Nephron (organoid): ENCODE measurements around the gene MEPCE.

Experiments used
- H3K27ac Mint-ChIP-seq, 3 experiments: 2 replicates each; pipeline ENCODE4 v1.8.0; 2020; ENCODE audit warnings: mixed read lengths in 3 of 3, mild to moderate bottlenecking in 2 of 3, moderate library complexity in 1 of 3
- H3K27me3 Mint-ChIP-seq: 2 replicates; pipeline ENCODE4 v1.8.0; 2021; ENCODE audit warnings: low read depth, mild to moderate bottlenecking, moderate library complexity, mixed read lengths
- H3K36me3 Mint-ChIP-seq: 2 replicates; pipeline ENCODE4 v1.8.0; 2020; ENCODE audit warnings: low read depth, mixed read lengths
- H3K4me1 Mint-ChIP-seq: 2 replicates; pipeline ENCODE4 v1.8.0; 2020; ENCODE audit warnings: mixed read lengths
- H3K4me3 Mint-ChIP-seq, 3 experiments: 2 replicates each; pipeline ENCODE4 v1.8.0; 2020; ENCODE audit warnings: mild to moderate bottlenecking in 3 of 3, mixed read lengths in 3 of 3, moderate library complexity in 2 of 3
- H3K9me3 Mint-ChIP-seq: 2 replicates; pipeline ENCODE4 v1.8.0; 2020; ENCODE audit warnings: mixed read lengths
- TF ChIP-seq, protein P1 (sequence below), 3 experiments: fragments of 200-600 bp; sonication (generic); IDR thresholded peaks; one replicate each; pipeline ENCODE4 v1.5.0; 2021; ENCODE audit warnings: antibody characterized with exemption in 3 of 3; ENCODE audit not compliant: unreplicated experiment in 3 of 3

Gene MEPCE

DNA sequence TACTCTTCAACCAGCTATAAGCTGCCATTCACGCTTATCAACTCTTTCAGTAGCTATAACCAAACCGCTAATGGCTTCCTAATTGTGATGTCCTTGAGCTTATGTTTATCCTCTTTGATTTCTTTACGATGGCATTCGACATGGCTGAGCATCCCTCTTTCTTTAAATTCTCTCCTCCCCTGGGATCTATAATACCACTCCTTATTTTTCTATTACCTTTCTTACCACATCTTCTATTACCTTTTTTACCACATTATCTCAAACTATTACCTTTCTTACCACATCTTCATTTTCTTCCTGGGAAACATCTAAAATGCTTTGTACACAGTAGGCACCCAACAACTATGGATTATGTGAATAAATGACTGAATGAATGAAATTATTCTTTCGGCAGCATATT is 14.2 kb upstream of the MEPCE start:
- H3K9me3 Mint-ChIP-seq, result no peaks in the 10 kb centered on the region
- TF ChIP-seq, protein P1, sequence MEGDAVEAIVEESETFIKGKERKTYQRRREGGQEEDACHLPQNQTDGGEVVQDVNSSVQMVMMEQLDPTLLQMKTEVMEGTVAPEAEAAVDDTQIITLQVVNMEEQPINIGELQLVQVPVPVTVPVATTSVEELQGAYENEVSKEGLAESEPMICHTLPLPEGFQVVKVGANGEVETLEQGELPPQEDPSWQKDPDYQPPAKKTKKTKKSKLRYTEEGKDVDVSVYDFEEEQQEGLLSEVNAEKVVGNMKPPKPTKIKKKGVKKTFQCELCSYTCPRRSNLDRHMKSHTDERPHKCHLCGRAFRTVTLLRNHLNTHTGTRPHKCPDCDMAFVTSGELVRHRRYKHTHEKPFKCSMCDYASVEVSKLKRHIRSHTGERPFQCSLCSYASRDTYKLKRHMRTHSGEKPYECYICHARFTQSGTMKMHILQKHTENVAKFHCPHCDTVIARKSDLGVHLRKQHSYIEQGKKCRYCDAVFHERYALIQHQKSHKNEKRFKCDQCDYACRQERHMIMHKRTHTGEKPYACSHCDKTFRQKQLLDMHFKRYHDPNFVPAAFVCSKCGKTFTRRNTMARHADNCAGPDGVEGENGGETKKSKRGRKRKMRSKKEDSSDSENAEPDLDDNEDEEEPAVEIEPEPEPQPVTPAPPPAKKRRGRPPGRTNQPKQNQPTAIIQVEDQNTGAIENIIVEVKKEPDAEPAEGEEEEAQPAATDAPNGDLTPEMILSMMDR (IDR thresholded peaks at IDR 0.05; ENCODE audit: unreplicated experiment in 3 of 3), result no peak
- no peaks in the 10 kb centered on the region for H3K4me1 Mint-ChIP-seq
- no peak overlapping the region for H3K27ac Mint-ChIP-seq
- H3K27me3 Mint-ChIP-seq, result no peaks in the 10 kb centered on the region
- H3K36me3 Mint-ChIP-seq, result no peaks in the 10 kb centered on the region
- no peak overlapping the region for H3K4me3 Mint-ChIP-seq

DNA sequence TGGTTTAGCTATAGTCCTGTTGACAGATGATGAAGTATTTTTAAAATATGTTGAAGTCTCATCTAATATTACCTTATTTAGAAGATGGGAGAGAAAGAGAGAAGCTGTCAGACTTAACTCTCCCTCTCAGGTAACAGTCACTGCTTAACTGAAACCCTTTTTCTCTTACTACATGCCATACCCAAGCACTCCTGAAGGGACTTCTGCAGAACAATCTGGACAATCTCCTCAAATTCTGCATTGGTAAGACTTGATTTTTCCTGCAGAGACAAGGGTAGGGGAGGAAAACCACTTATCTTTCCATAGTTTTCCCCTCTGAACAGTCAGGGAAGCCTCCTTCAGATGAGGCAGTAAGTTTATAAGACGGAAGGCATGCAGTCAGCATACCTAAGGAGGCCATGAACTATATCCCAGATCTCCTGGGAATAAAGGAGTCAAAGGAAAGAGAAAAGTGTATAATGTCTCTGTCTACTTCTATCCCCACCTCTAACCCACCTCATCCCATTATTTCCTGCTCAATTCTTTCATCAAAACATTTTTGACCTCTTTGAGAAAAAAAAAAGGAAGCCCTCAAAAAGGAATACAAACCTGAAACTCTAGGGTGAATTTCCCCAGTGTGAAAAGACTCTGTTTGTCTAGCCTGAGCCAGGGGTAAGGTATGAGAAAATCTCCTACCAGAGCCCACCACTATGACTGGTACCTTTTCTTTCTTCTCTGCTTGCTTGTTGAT is 10.5 kb upstream of the MEPCE start:
- Mint-ChIP-seq H3K9me3 (no peaks in the 10 kb centered on the region), H3K4me1 (no peaks in the 10 kb centered on the region), H3K27ac (peak overlapping the region in 1 of 3 experiments; percentile 36), H3K27me3 (no peaks in the 10 kb centered on the region), H3K36me3 (no peaks in the 10 kb centered on the region), H3K4me3 (no peak overlapping the region)
- TF ChIP-seq, protein P1 (IDR thresholded peaks at IDR 0.05; ENCODE audit: unreplicated experiment in 3 of 3), result no peak

DNA sequence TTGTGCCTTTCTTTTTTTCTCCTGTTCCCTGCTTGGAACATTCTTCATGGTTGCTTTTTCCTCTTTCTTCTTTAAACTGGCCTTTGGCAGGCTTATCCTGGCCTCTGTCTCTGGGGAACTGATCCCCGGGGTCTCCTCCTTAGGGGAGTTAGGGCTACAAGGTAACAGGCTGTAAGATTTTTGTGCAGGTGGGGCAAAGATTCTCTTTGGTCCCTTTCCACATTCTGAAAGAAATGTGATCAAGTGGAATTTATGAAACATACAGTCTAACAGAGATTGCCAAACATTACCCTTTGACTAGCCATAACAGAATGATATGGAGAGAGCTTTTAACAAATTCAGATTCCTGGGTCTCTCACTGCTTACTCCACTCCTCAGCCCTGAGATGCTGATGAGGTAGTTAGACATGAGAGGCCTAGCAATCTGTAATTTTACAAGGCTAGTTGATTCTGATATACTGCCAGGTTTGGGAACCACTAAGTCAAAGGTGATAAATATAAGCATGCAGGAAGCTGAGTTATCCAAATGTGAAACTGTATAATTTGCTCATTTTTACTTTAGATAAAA is 9.9 kb upstream of the MEPCE start:
- H3K4me3 Mint-ChIP-seq, result no peak overlapping the region
- TF ChIP-seq, protein P1 (IDR thresholded peaks at IDR 0.05; ENCODE audit: unreplicated experiment in 3 of 3), result no peak
- peak overlapping the region in 1 of 3 experiments; percentile 36 for H3K27ac Mint-ChIP-seq
- H3K4me1 Mint-ChIP-seq, result no peaks in the 10 kb centered on the region
- H3K36me3 Mint-ChIP-seq, result no peaks in the 10 kb centered on the region
- H3K27me3 Mint-ChIP-seq, result no peaks in the 10 kb centered on the region
- H3K9me3 Mint-ChIP-seq, result no peaks in the 10 kb centered on the region

DNA sequence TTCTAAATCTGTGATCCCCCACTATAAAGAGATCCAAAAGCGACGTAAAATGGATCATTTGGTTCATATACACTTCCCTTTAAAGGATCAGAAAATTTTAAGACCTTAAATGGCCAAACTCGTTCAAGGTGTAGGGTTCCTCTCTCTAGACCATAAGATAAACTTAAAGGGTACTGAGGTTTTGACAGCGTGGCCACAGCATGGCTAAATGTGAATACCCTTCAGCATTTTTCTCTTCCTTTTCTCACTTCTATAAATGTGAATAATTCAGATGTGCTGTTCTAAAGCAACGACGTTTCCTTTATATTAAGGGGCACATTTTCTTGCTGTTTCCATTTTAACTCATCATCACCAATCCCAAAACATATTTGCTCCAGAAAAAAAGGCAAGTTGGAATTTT is 6.3 kb upstream of the MEPCE start:
- Mint-ChIP-seq H3K27ac (no peak overlapping the region), H3K4me3 (no peak overlapping the region), H3K36me3 (no peaks in the 10 kb centered on the region), H3K9me3 (no peaks in the 10 kb centered on the region), H3K4me1 (no peaks in the 10 kb centered on the region), H3K27me3 (no peaks in the 10 kb centered on the region)
- TF ChIP-seq, protein P1 (IDR thresholded peaks at IDR 0.05; ENCODE audit: unreplicated experiment in 3 of 3), result no peak

DNA sequence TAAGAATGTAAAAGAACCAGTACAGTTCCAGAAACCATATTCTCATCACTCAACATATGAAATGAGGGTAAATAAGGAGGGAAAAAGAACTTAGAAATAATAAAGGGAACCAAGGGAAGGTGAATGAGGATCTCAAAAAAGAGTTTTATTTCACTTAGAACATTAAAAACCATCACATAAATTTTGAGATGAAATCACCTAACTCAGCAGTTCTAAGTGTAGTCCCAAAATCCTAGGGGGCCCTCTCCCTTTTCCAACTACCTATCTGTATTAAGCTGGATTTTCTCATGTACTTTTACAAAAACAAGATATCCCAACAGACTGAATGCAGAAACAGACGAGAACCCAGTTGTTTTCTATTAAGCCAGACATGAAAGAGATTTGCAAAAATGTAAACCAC is 4.3 kb upstream of the MEPCE start:
- no peaks in the 10 kb centered on the region for H3K9me3 Mint-ChIP-seq
- peak overlapping the region in 1 of 3 experiments; percentile 67 for H3K4me3 Mint-ChIP-seq
- no peaks in the 10 kb centered on the region for H3K27me3 Mint-ChIP-seq
- TF ChIP-seq, protein P1 (IDR thresholded peaks at IDR 0.05; ENCODE audit: unreplicated experiment in 3 of 3), result no peak
- peak overlapping the region; percentile 50 to 71 (median 58) for H3K27ac Mint-ChIP-seq
- H3K36me3 Mint-ChIP-seq, result no peaks in the 10 kb centered on the region
- peaks cover under 1% of the 10 kb centered on the region for H3K4me1 Mint-ChIP-seq

DNA sequence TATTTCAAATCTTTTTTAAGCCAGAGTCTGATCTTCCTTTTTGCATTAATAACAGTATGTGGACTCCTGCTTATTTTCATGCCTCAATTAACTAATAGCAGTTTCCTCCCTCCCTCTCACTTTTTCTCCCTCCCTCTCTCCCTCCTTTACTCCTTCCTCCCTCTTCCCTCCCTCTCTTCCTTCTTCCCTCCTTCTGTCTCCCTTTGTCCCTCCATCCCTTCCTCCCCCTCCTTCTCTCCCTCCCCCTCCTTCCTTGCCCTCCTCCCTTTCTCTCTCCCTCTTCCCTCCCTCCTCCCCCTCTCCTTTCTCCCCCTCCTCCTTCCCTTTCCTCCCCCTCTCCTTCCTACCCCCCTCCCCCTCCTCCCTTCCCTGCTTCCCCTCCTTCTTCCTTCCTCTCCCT is 3.1 kb upstream of the MEPCE start:
- Mint-ChIP-seq H3K4me1 (peaks cover 8% of the 10 kb centered on the region), H3K27ac (no peak overlapping the region), H3K27me3 (no peaks in the 10 kb centered on the region), H3K4me3 (peak overlapping the region in 1 of 3 experiments; percentile 35), H3K36me3 (peaks cover 5% of the 10 kb centered on the region), H3K9me3 (no peaks in the 10 kb centered on the region)
- TF ChIP-seq, protein P1 (IDR thresholded peaks at IDR 0.05; ENCODE audit: unreplicated experiment in 3 of 3), result no peak
